HepG2 (cell line): ENCODE measurements around the gene DNAJB5. TPM values are rescaled to one million over a fixed set of nuclear protein-coding genes. Genes with fewer than 3 reads are reported as not detected.

Experiments
- ATAC-seq: fragments of 200-7000 bp; cut with Tn5 transposase; 3 replicates; pipeline ENCODE4 v1.9.1; 2020; ENCODE audit warnings: mild to moderate bottlenecking, moderate library complexity
- BruUV-seq: library from RNA; stranded (reverse); fragments of 400-500 nt; replicated peaks from 2 replicates; lab custom pipeline; 2021; lab: Mats Ljungman, UMichigan
- CTCF ChIA-PET: fragments of 300-600 bp; formaldehyde crosslinking; extraction: SDS; loops from one replicate; lab custom pipeline; 2021; ENCODE audit warnings: low total read pairs, inconsistent platforms, low intra/inter-chr PET ratio; lab: Yijun Ruan, JAX
- POLR2A ChIA-PET: fragments of 350-600 bp; sonication (Branson Sonifier 250); formaldehyde crosslinking; loops from one replicate; lab custom pipeline; 2020; ENCODE audit warnings: antibody characterized with exemption, inconsistent platforms; lab: Yijun Ruan, JAX
- DNase-seq: peaks from one replicate; pipeline ENCODE4 v3.0.0-alpha.2; 2015; ENCODE audit warnings: low spot score
- FAIRE-seq: peaks from 3 replicates; lab custom pipeline; 2011; peaks lifted over from hg19 to GRCh38; lab: Jason Lieb, UNC
- H2AFZ ChIP-seq: one replicate; pipeline ENCODE4 v1.6.1; 2011; ENCODE audit warnings: low read length, inconsistent platforms
- H3K27ac ChIP-seq: fragments of 300-600 bp; 3 replicates; pipeline ENCODE4 v1.8.0; 2011; ENCODE audit warnings: mixed run types, mild to moderate bottlenecking, mixed read lengths, low read length, inconsistent platforms; ENCODE audit not compliant: insufficient read depth; ENCODE audit errors: extremely low read length
- H3K27me3 ChIP-seq, 2 experiments: fragments of 200-600 bp in 1 of 2; 2 replicates in 1 of 2; 3 replicates in 1 of 2; pipeline versions ENCODE4 v1.6.0 to v1.8.0; 2011; ENCODE audit warnings: low read length in 2 of 2, mild to moderate bottlenecking in 2 of 2, moderate library complexity in 2 of 2, inconsistent platforms in 1 of 2; ENCODE audit not compliant: insufficient read depth in 2 of 2, control insufficient read depth in 1 of 2
- H3K36me3 ChIP-seq, 2 experiments: fragments of 200-600 bp in 1 of 2; replicated peaks in 1 of 2; 2 replicates in 1 of 2; 3 replicates in 1 of 2; pipeline versions ENCODE4 v1.5.1 to v1.8.0; 2011; ENCODE audit warnings: low read length in 2 of 2, inconsistent platforms in 1 of 2; ENCODE audit not compliant: insufficient read depth in 2 of 2, control insufficient read depth in 1 of 2
- H3K4me1 ChIP-seq: 2 replicates; pipeline ENCODE4 v1.5.1; 2012; ENCODE audit warnings: low read length, inconsistent platforms; ENCODE audit not compliant: insufficient read depth
- H3K4me2 ChIP-seq: 2 replicates; pipeline ENCODE4 v1.6.0; 2011; ENCODE audit warnings: low read depth, low read length, inconsistent platforms
- H3K4me3 ChIP-seq, 3 experiments: fragments of 200-600 bp in 1 of 3; sonication (generic), shearing (Covaris generic) in 1 of 3; replicated peaks in 1 of 3; 2 replicates each; pipeline ENCODE4 v1.5.1; 2011 to 2016; ENCODE audit warnings: low read length in 3 of 3, inconsistent platforms in 2 of 3, low read depth in 2 of 3, mild to moderate bottlenecking in 2 of 3, control low read depth in 1 of 3, mixed read lengths in 1 of 3; ENCODE audit not compliant: insufficient read depth in 1 of 3
- H3K79me2 ChIP-seq: one replicate; pipeline ENCODE4 v1.6.1; 2011; ENCODE audit warnings: low read length, inconsistent platforms; ENCODE audit not compliant: insufficient read depth
- H3K9ac ChIP-seq: 2 replicates; pipeline ENCODE4 v1.6.0; 2011; ENCODE audit warnings: mild to moderate bottlenecking, low read depth, low read length, inconsistent platforms; ENCODE audit not compliant: insufficient read depth
- H3K9me3 ChIP-seq: 2 replicates; pipeline ENCODE4 v1.5.1; 2012; ENCODE audit warnings: mild to moderate bottlenecking, low read length
- H4K20me1 ChIP-seq: 2 replicates; pipeline ENCODE4 v1.6.0; 2011; ENCODE audit warnings: inconsistent platforms, mild to moderate bottlenecking, low read length, moderate library complexity; ENCODE audit not compliant: insufficient read depth
- ARID3A ChIP-seq: IDR thresholded peaks from 2 replicates; pipeline ENCODE4 v1.6.1; 2012; ENCODE audit warnings: low read depth, low read length, improper control_type of control experiment
- KDM2A ChIP-seq: sonication (generic); formaldehyde crosslinking; IDR thresholded peaks from 2 replicates; pipeline ENCODE4 v1.4.0; 2020; ENCODE audit warnings: low read depth, missing genetic modification reagents, borderline replicate concordance
- MAX ChIP-seq: IDR thresholded peaks from 2 replicates; pipeline ENCODE4 v1.6.1; 2012; ENCODE audit warnings: inconsistent platforms
- NR2F1 ChIP-seq, 2 experiments: fragments of 450-650 bp in 1 of 2; formaldehyde crosslinking in 1 of 2; IDR thresholded peaks; 2 replicates each; pipeline versions ENCODE4 v1.5.0 to v1.6.1; 2016 to 2020; ENCODE audit warnings: mild to moderate bottlenecking in 1 of 2, missing compliant biosample characterization in 1 of 2, missing genetic modification reagents in 1 of 2, moderate library complexity in 1 of 2
- NRL ChIP-seq: sonication (generic); formaldehyde crosslinking; IDR thresholded peaks from 2 replicates; pipeline ENCODE4 v1.5.0; 2020; ENCODE audit warnings: missing genetic modification reagents, mild to moderate bottlenecking, moderate library complexity, borderline replicate concordance
- PCBP2 ChIP-seq: fragments of 200-400 bp; formaldehyde crosslinking; optimal IDR thresholded peaks from 2 replicates; pipeline ENCODE3; 2018; ENCODE audit warnings: low read length, low read depth; ENCODE audit not compliant: poor library complexity, severe bottlenecking
- SETDB1 ChIP-seq: sonication (generic); formaldehyde crosslinking; IDR thresholded peaks from 2 replicates; pipeline ENCODE4 v1.5.1; 2020; ENCODE audit warnings: missing genetic modification reagents, mild to moderate bottlenecking, borderline replicate concordance
- SNRNP70 ChIP-seq: fragments of 200-400 bp; formaldehyde crosslinking; IDR thresholded peaks from 2 replicates; pipeline ENCODE4 v1.6.1; 2017; ENCODE audit warnings: mild to moderate bottlenecking, low read depth, low read length, moderate library complexity
- TFDP1 ChIP-seq: IDR thresholded peaks from 2 replicates; pipeline ENCODE4 v1.6.1; 2016; ENCODE audit warnings: missing compliant biosample characterization, missing genetic modification reagents, borderline replicate concordance
- TRIM22 ChIP-seq: fragments of 450-650 bp; IDR thresholded peaks from 2 replicates; pipeline ENCODE4 v1.6.1; 2017
- ZFP36 ChIP-seq: fragments of 150-350 bp; IDR thresholded peaks from 2 replicates; pipeline ENCODE4 v1.6.1; 2018; ENCODE audit warnings: borderline replicate concordance, low read length, low read depth; ENCODE audit not compliant: partially characterized antibody
- ZMYM3 ChIP-seq: sonication (generic); formaldehyde crosslinking; IDR thresholded peaks from 2 replicates; pipeline ENCODE4 v1.5.1; 2020; ENCODE audit warnings: mild to moderate bottlenecking, missing genetic modification reagents
- ZNF747 ChIP-seq: sonication (generic); formaldehyde crosslinking; IDR thresholded peaks from 2 replicates; pipeline ENCODE4 v1.8.1; 2023; ENCODE audit warnings: missing genetic modification reagents, mild to moderate bottlenecking, borderline replicate concordance
- WGBS: methylation state at CpG from one replicate; pipeline ENCODE4 v1.1.6; 2017; ENCODE audit warnings: low lambda C conversion rate; 5-methylcytosine and 5-hydroxymethylcytosine counted together
- in situ Hi-C: cut with HindIII; loops from 2 replicates; pipeline ENCODE4 v1.10.0; 2017; ENCODE audit warnings: low pct_unique_long_range_greater_than_20kb; ENCODE audit not compliant: extremely low pct_ligation_motif_present
- intact Hi-C: fragments of 100-400 bp; cut with micrococcal nuclease; formaldehyde crosslinking; loops from one replicate; pipeline ENCODE4 v1.10.0; 2022; ENCODE audit not compliant: unreplicated experiment
- polyA plus RNA-seq, 8 experiments: library from polyadenylated mRNA; depleted of rRNA in 3 of 8; stranded (reverse) in 7 of 8; unstranded in 1 of 8; fragments of >200 nt; fragmentation: Illumina TruSeq in 4 of 8; extraction: Trizol in 4 of 8; gene quantifications; 2 replicates each; pipeline versions ENCODE4 v1.2.1 to v1.2.3, GENCODE V29; 2011 to 2016; ENCODE audit warnings: low read depth in 4 of 8, missing spikeins in 1 of 8, mixed read lengths in 1 of 8; ENCODE audit not compliant: insufficient read depth in 1 of 8
- total RNA-seq, 5 experiments: library from RNA; depleted of rRNA; stranded (reverse); fragments of >200 nt; fragmentation: Illumina TruSeq; extraction: Trizol; gene quantifications; 2 replicates each; pipeline ENCODE4 v1.2.3, GENCODE V29; 2016; ENCODE audit warnings: low read depth in 1 of 5

Gene DNAJB5
- total and polyA plus RNA-seq, 2 of the 13 experiments (the other 11 are each of a cell fraction or from before 2014, with no cell fraction given): 0.40 to 0.69 TPM

- no peak for TF ChIP-seq NR2F1 (CRISPR knock-in tag; IDR thresholded peaks at IDR 0.05)
- no peak for TF ChIP-seq ZNF747 (CRISPR knock-in tag)
- no peak for TF ChIP-seq MAX
- no peak for TF ChIP-seq KDM2A (CRISPR knock-in tag)
- no peak for TF ChIP-seq PCBP2
- TF ChIP-seq SNRNP70: no peak
- TF ChIP-seq TRIM22: no peak
- no peak for TF ChIP-seq TFDP1 (CRISPR knock-in tag)
- TF ChIP-seq ARID3A: no peak
- no peak for TF ChIP-seq SETDB1 (CRISPR knock-in tag)
- no peak for TF ChIP-seq NRL (CRISPR knock-in tag)
- no peak for TF ChIP-seq ZMYM3
- TF ChIP-seq ZFP36: no peak
- H4K20me1 ChIP-seq: no peaks in the 10 kb centered on the region
- WGBS: 1% methylated on average over 3 of the region's 3 CpGs
- no peaks in the 10 kb centered on the region for H3K9me3 ChIP-seq
- no peak for DNase-seq
- H2AFZ ChIP-seq: no peak overlapping the region
- no peak overlapping the region for H3K9ac ChIP-seq
- no TSS peak for BruUV-seq
- H3K27ac ChIP-seq: no peak overlapping the region
- H3K36me3 ChIP-seq: no peaks in the 10 kb centered on the region
- no peak for ATAC-seq
- POLR2A ChIA-PET: no interaction called here
- intact Hi-C loops: no loop called here
- CTCF ChIA-PET: no interaction called here
- no peaks in the 10 kb centered on the region for H3K79me2 ChIP-seq
- in situ Hi-C loops: no loop called here
- H3K4me1 ChIP-seq: no peaks in the 10 kb centered on the region
- H3K4me3 ChIP-seq: no peak overlapping the region
- H3K27me3 ChIP-seq: peaks cover 0 to 12% of the 10 kb centered on the region in 2 experiments; a peak in 3 of 5 replicates
- FAIRE-seq: no peak
- no peak overlapping the region for H3K4me2 ChIP-seq
Observed at GRCh38 chr9:34964458-34964857, 25.1 kb upstream of the DNAJB5 start.
